Mesenchymal stem cell (in vitro differentiated cells and primary cell): Measurements from ENCODE around the gene KLC4.
"Not testable (repeated sequence)": the region's sequence is repeated elsewhere in the genome, so short reads cannot be mapped to it uniquely, and the experiment has no call there.

Experiments
- DNase-seq: peaks from one replicate; pipeline ENCODE4 v3.0.0-alpha.2; 2013
- H2AFZ ChIP-seq: one replicate; pipeline ENCODE4 v1.6.1; 2013; ENCODE audit warnings: low read depth, mild to moderate bottlenecking, control low read depth, inconsistent platforms, low read length, moderate library complexity
- H2AK5ac ChIP-seq: 2 replicates; pipeline ENCODE4 v1.6.1; 2013; ENCODE audit warnings: low read length, moderate library complexity, mild to moderate bottlenecking, inconsistent platforms; ENCODE audit not compliant: severe bottlenecking
- H2BK120ac ChIP-seq: one replicate; pipeline ENCODE4 v1.6.1; 2013; ENCODE audit warnings: low read depth, mild to moderate bottlenecking, inconsistent platforms, low read length, moderate library complexity
- H2BK12ac ChIP-seq, 2 experiments: one replicate each; pipeline ENCODE4 v1.6.1; 2013; ENCODE audit warnings: inconsistent platforms in 2 of 2, low read length in 2 of 2, mild to moderate bottlenecking in 2 of 2, moderate library complexity in 2 of 2, control low read depth in 1 of 2
- H2BK15ac ChIP-seq: one replicate; pipeline ENCODE4 v1.6.1; 2013; ENCODE audit warnings: mild to moderate bottlenecking, low read depth, inconsistent platforms; ENCODE audit not compliant: poor library complexity, severe bottlenecking
- H2BK5ac ChIP-seq: 2 replicates; pipeline ENCODE4 v1.6.1; 2013; ENCODE audit warnings: low read depth, mild to moderate bottlenecking, low read length, control low read depth, inconsistent platforms; ENCODE audit not compliant: poor library complexity, severe bottlenecking
- H3K14ac ChIP-seq, 2 experiments: one replicate each; pipeline ENCODE4 v1.6.1; 2013; ENCODE audit warnings: inconsistent platforms in 2 of 2, low read length in 2 of 2, control low read depth in 1 of 2, mild to moderate bottlenecking in 1 of 2, moderate library complexity in 1 of 2
- H3K18ac ChIP-seq, 2 experiments: one replicate each; pipeline ENCODE4 v1.6.1; 2013; ENCODE audit warnings: inconsistent platforms in 2 of 2, low read length in 2 of 2, control low read depth in 1 of 2, low read depth in 1 of 2, mild to moderate bottlenecking in 1 of 2
- H3K23ac ChIP-seq, 2 experiments: one replicate each; pipeline ENCODE4 v1.6.1; 2013; ENCODE audit warnings: inconsistent platforms in 2 of 2, low read length in 2 of 2, mild to moderate bottlenecking in 2 of 2, moderate library complexity in 2 of 2, control low read depth in 1 of 2
- H3K27ac ChIP-seq: 2 replicates; pipeline ENCODE4 v1.5.1; 2013; ENCODE audit warnings: mild to moderate bottlenecking, moderate library complexity, low read length, control low read depth, inconsistent platforms; ENCODE audit not compliant: poor library complexity, severe bottlenecking
- H3K27me3 ChIP-seq, 2 experiments: 2 replicates each; pipeline versions ENCODE4 v1.6.1 to v1.7.0; 2013; ENCODE audit warnings: low read length in 2 of 2, mild to moderate bottlenecking in 2 of 2, moderate library complexity in 2 of 2, control low read depth in 1 of 2, inconsistent platforms in 1 of 2; ENCODE audit not compliant: control insufficient read depth in 1 of 2, insufficient read depth in 1 of 2
- H3K36me3 ChIP-seq, 2 experiments: 2 replicates each; pipeline versions ENCODE4 v1.6.1 to v1.7.0; 2013; ENCODE audit warnings: low read length in 2 of 2, control low read depth in 1 of 2, inconsistent platforms in 1 of 2, low read depth in 1 of 2, mild to moderate bottlenecking in 1 of 2; ENCODE audit not compliant: insufficient read depth in 2 of 2, control insufficient read depth in 1 of 2
- H3K4ac ChIP-seq, 2 experiments: one replicate each; pipeline ENCODE4 v1.6.1; 2013; ENCODE audit warnings: inconsistent platforms in 2 of 2, low read length in 2 of 2, mild to moderate bottlenecking in 2 of 2, moderate library complexity in 2 of 2, control low read depth in 1 of 2, low read depth in 1 of 2
- H3K4me1 ChIP-seq: 2 replicates; pipeline ENCODE4 v1.6.1; 2013; ENCODE audit warnings: low read depth, low read length, control low read depth; ENCODE audit not compliant: control insufficient read depth, insufficient read depth
- H3K4me2 ChIP-seq: 2 replicates; pipeline ENCODE4 v1.6.1; 2013; ENCODE audit warnings: low read length, mild to moderate bottlenecking, inconsistent platforms; ENCODE audit not compliant: poor library complexity, severe bottlenecking
- H3K4me3 ChIP-seq, 2 experiments: 2 replicates each; pipeline versions ENCODE4 v1.5.1 to v1.7.0; 2013; ENCODE audit warnings: low read length in 2 of 2, mild to moderate bottlenecking in 2 of 2, control low read depth in 1 of 2, low read depth in 1 of 2; ENCODE audit not compliant: insufficient read depth in 1 of 2
- H3K79me1 ChIP-seq: replicated peaks from 2 replicates; pipeline ENCODE4 v1.6.1; 2013; ENCODE audit warnings: mild to moderate bottlenecking, control low read depth, low read length, inconsistent platforms; ENCODE audit not compliant: poor library complexity, severe bottlenecking
- H3K9ac ChIP-seq: 2 replicates; pipeline ENCODE4 v1.7.0; 2013; ENCODE audit warnings: mild to moderate bottlenecking, low read length, moderate library complexity
- H3K9me3 ChIP-seq: 2 replicates; pipeline ENCODE4 v1.7.0; 2013; ENCODE audit warnings: mild to moderate bottlenecking, low read length; ENCODE audit not compliant: control insufficient read depth
- H4K8ac ChIP-seq: one replicate; pipeline ENCODE4 v1.6.1; 2013; ENCODE audit warnings: inconsistent platforms, mild to moderate bottlenecking, low read length, moderate library complexity
- H4K91ac ChIP-seq: one replicate; pipeline ENCODE4 v1.6.1; 2013; ENCODE audit warnings: mild to moderate bottlenecking, low read length, inconsistent platforms
- WGBS: methylation state at CpG from one replicate; pipeline ENCODE4 v1.1.7; 2013; ENCODE audit warnings: mixed read lengths; 5-methylcytosine and 5-hydroxymethylcytosine counted together

KLC4 gene

GRCh38 chr6:43115365-43115764, 55.9 kb downstream of the KLC4 start:
- H2BK12ac ChIP-seq = peak overlapping the region in 1 of 2 experiments; percentile 95
- peaks cover 0 to 5% of the 10 kb centered on the region in 2 experiments for H3K36me3 ChIP-seq
- no peak overlapping the region for H3K4me3 ChIP-seq
- H2AFZ ChIP-seq = no peak overlapping the region
- no peaks in the 10 kb centered on the region for H3K27me3 ChIP-seq
- peak overlapping the region; percentile 29 to 60 for H3K4ac ChIP-seq
- WGBS = 93% methylated on average over 6 of the region's 6 CpGs
- no peak overlapping the region for H4K8ac ChIP-seq
- H2BK15ac ChIP-seq = no peak overlapping the region
- no peak overlapping the region for H2BK120ac ChIP-seq
- H3K14ac ChIP-seq = peak overlapping the region in 1 of 2 experiments; percentile 36
- H2BK5ac ChIP-seq = no peak overlapping the region
- no peak overlapping the region for H3K9ac ChIP-seq
- DNase-seq = no peak
- H3K4me1 ChIP-seq = peaks cover 48% of the 10 kb centered on the region
- peak overlapping the region in 1 of 2 experiments; percentile 60 for H3K23ac ChIP-seq
- peak overlapping the region in 1 of 2 experiments; percentile 81 for H3K18ac ChIP-seq
- peak overlapping the region; percentile 86 for H2AK5ac ChIP-seq
- H3K4me2 ChIP-seq = no peak overlapping the region
- H3K9me3 ChIP-seq = no peaks in the 10 kb centered on the region
- peaks cover 3% of the 10 kb centered on the region for H3K79me1 ChIP-seq
- H4K91ac ChIP-seq = no peak overlapping the region
- H3K27ac ChIP-seq = peak overlapping the region; percentile 22

- H4K8ac ChIP-seq, H2BK12ac ChIP-seq, H3K4me3 ChIP-seq, H3K27ac ChIP-seq, H4K91ac ChIP-seq, H2BK5ac ChIP-seq, H3K18ac ChIP-seq, H2BK120ac ChIP-seq, H3K23ac ChIP-seq, DNase-seq, H3K36me3 ChIP-seq, H3K14ac ChIP-seq, H2AFZ ChIP-seq, H3K79me1 ChIP-seq, H3K9ac ChIP-seq, H3K4me2 ChIP-seq, H3K27me3 ChIP-seq, H3K9me3 ChIP-seq: not testable (repeated sequence)
- Histone ChIP-seq H2AK5ac (peak overlapping the region; percentile 26), H3K4ac (peak overlapping the region in 1 of 2 experiments; percentile 38), H3K4me1 (peaks cover 60% of the 10 kb centered on the region), H2BK15ac (peak overlapping the region; percentile 60)
- WGBS = 91% methylated on average over 7 of the region's 8 CpGs
Observed at GRCh38 chr6:43117466-43117865, 58.0 kb downstream of the KLC4 start.

- Histone ChIP-seq H2BK5ac (no peak overlapping the region), H3K23ac (peak overlapping the region in 1 of 2 experiments; percentile 84), H4K91ac (peak overlapping the region; percentile 52), H3K4ac (peak overlapping the region in 1 of 2 experiments; percentile 30), H2BK12ac (peak overlapping the region in 1 of 2 experiments; percentile 83), H3K27me3 (no peaks in the 10 kb centered on the region), H3K4me2 (no peak overlapping the region), H3K27ac (peak overlapping the region; percentile 24), H3K79me1 (peaks cover 2% of the 10 kb centered on the region), H3K4me3 (no peak overlapping the region), H3K18ac (peak overlapping the region; percentile 31 to 40), H3K9ac (no peak overlapping the region), H2AK5ac (peak overlapping the region; percentile 78), H3K4me1 (peaks cover 63% of the 10 kb centered on the region), H4K8ac (no peak overlapping the region), H2BK15ac (no peak overlapping the region), H2AFZ (no peak overlapping the region), H3K14ac (no peak overlapping the region), H3K9me3 (no peaks in the 10 kb centered on the region), H2BK120ac (no peak overlapping the region), H3K36me3 (peaks cover 0 to 5% of the 10 kb centered on the region in 2 experiments)
- 92% methylated on average over 4 of the region's 4 CpGs for WGBS
- DNase-seq = no peak
Observed at GRCh38 chr6:43119482-43119881, 60.1 kb downstream of the KLC4 start.

GRCh38 chr6:43120101-43120763, 60.8 kb downstream of the KLC4 start:
- H2BK5ac ChIP-seq = no peak overlapping the region
- H3K4me1 ChIP-seq = peaks cover 69% of the 10 kb centered on the region
- H3K4me2 ChIP-seq = no peak overlapping the region
- no peak overlapping the region for H2BK120ac ChIP-seq
- peak overlapping the region; percentile 92 for H2AK5ac ChIP-seq
- peak overlapping the region; percentile 33 to 98 for H2BK12ac ChIP-seq
- WGBS = 91% methylated on average over 9 of the region's 9 CpGs
- peaks cover 2% of the 10 kb centered on the region for H3K79me1 ChIP-seq
- no peaks in the 10 kb centered on the region for H3K9me3 ChIP-seq
- peak overlapping the region; percentile 34 to 73 for H3K4ac ChIP-seq
- no peak for DNase-seq
- H3K9ac ChIP-seq = peak overlapping the region; percentile 48
- H3K27ac ChIP-seq = peak overlapping the region; percentile 88
- H2BK15ac ChIP-seq = peak overlapping the region; percentile 38
- H2AFZ ChIP-seq = no peak overlapping the region
- H3K27me3 ChIP-seq = no peaks in the 10 kb centered on the region
- H3K4me3 ChIP-seq = no peak overlapping the region
- H3K36me3 ChIP-seq = peaks cover 0 to 5% of the 10 kb centered on the region in 2 experiments
- peak overlapping the region; percentile 72 to 95 for H3K18ac ChIP-seq
- no peak overlapping the region for H3K14ac ChIP-seq
- peak overlapping the region; percentile 66 for H4K8ac ChIP-seq
- peak overlapping the region in 1 of 2 experiments; percentile 9 for H3K23ac ChIP-seq
- H4K91ac ChIP-seq = peak overlapping the region; percentile 66
